Erythroblast (primary cell): ENCODE results near the gene GBE1.

Experiments used
- GATA1 ChIP-seq: IDR thresholded peaks from 2 replicates; pipeline ENCODE4 v1.6.1; 2011; ENCODE audit warnings: low read depth, mild to moderate bottlenecking, control low read depth, low read length, moderate library complexity
- POLR2A ChIP-seq: IDR thresholded peaks from 2 replicates; pipeline ENCODE4 v1.6.1; 2011; ENCODE audit warnings: mild to moderate bottlenecking, low read length

DNA sequence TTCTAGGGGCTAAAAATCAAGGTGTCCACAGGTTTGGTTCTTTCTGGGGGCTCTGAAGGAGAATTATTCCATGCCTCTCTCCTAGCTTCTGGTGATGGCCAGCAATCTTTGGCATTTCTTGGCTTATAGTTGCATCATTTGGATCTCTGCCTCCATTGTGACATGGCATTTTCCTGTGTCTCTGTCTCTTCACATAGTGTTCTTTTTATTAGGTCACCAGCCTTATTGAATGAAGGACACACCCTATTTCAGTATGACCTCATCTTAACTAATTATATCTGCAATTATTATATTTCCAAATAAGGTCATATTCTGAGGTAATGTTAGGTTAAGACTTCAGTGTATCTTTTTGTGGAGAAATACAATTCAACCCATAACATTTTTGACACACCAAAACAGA lies 3.2 kb upstream of the GBE1 start:
- TF ChIP-seq POLR2A (no peak), GATA1 (no peak)
